Measurements from ENCODE around the gene RNU1-3.
"Not testable (repeated sequence)": the region's sequence is repeated elsewhere in the genome, so short reads cannot be mapped to it uniquely, and the experiment has no call there.

Gene RNU1-3

GRCh38 chr1:16706302-16706701, 39.6 kb upstream of the RNU1-3 start:
- not testable (repeated sequence) for H3K4me2 ChIP-seq (ENCODE audit: low read length); H3K36me3 ChIP-seq (replicated peaks; ENCODE audit: low read depth, low read length); H3K9ac ChIP-seq (ENCODE audit: low read length)

GRCh38 chr1:16704502-16705100, 37.9 kb upstream of the RNU1-3 start:
- H3K9me3 ChIP-seq (ENCODE audit: insufficient read depth, low read length); H4K20me1 ChIP-seq (ENCODE audit: insufficient read depth, low read length); H3K27me3 ChIP-seq (ENCODE audit: low read depth, low read length); H3K9ac ChIP-seq (ENCODE audit: low read length); H3K4me3 ChIP-seq (ENCODE audit: low read length); H3K27ac ChIP-seq (ENCODE audit: low read length); H3K79me2 ChIP-seq (ENCODE audit: low read length); H2AFZ ChIP-seq (ENCODE audit: low read depth, low read length); H3K4me1 ChIP-seq (ENCODE audit: low read length); H3K36me3 ChIP-seq (replicated peaks; ENCODE audit: low read depth, low read length); H3K4me2 ChIP-seq (ENCODE audit: low read length): not testable (repeated sequence)

More at GRCh38 chr1:16706302-16706701, 39.6 kb upstream of the RNU1-3 start:
- H3K9me3 ChIP-seq (ENCODE audit: insufficient read depth, low read length); H3K4me1 ChIP-seq (ENCODE audit: low read length); H3K79me2 ChIP-seq (ENCODE audit: low read length); H3K27ac ChIP-seq (ENCODE audit: low read length); H3K27me3 ChIP-seq (ENCODE audit: low read depth, low read length); H4K20me1 ChIP-seq (ENCODE audit: insufficient read depth, low read length); H2AFZ ChIP-seq (ENCODE audit: low read depth, low read length); H3K4me3 ChIP-seq (ENCODE audit: low read length): not testable (repeated sequence)

GRCh38 chr1:16704076-16704475, 37.3 kb upstream of the RNU1-3 start:
- not testable (repeated sequence) for H3K9me3 ChIP-seq (ENCODE audit: insufficient read depth, low read length); H3K79me2 ChIP-seq (ENCODE audit: low read length); H4K20me1 ChIP-seq (ENCODE audit: insufficient read depth, low read length); H3K9ac ChIP-seq (ENCODE audit: low read length); H3K4me1 ChIP-seq (ENCODE audit: low read length); H3K27me3 ChIP-seq (ENCODE audit: low read depth, low read length); H2AFZ ChIP-seq (ENCODE audit: low read depth, low read length); H3K4me2 ChIP-seq (ENCODE audit: low read length); H3K4me3 ChIP-seq (ENCODE audit: low read length); H3K27ac ChIP-seq (ENCODE audit: low read length); H3K36me3 ChIP-seq (replicated peaks; ENCODE audit: low read depth, low read length)

- H3K4me3 ChIP-seq (ENCODE audit: low read length); H2AFZ ChIP-seq (ENCODE audit: low read depth, low read length); H3K4me1 ChIP-seq (ENCODE audit: low read length); H3K9me3 ChIP-seq (ENCODE audit: insufficient read depth, low read length); H3K79me2 ChIP-seq (ENCODE audit: low read length); H3K4me2 ChIP-seq (ENCODE audit: low read length); H3K27ac ChIP-seq (ENCODE audit: low read length); H4K20me1 ChIP-seq (ENCODE audit: insufficient read depth, low read length); H3K9ac ChIP-seq (ENCODE audit: low read length); H3K36me3 ChIP-seq (replicated peaks; ENCODE audit: low read depth, low read length); H3K27me3 ChIP-seq (ENCODE audit: low read depth, low read length): not testable (repeated sequence)
Measured at GRCh38 chr1:16703602-16704001, 36.9 kb upstream of the RNU1-3 start.

GRCh38 chr1:16703141-16703540, 36.4 kb upstream of the RNU1-3 start:
- not testable (repeated sequence) for H4K20me1 ChIP-seq (ENCODE audit: insufficient read depth, low read length); H3K4me2 ChIP-seq (ENCODE audit: low read length); H3K36me3 ChIP-seq (replicated peaks; ENCODE audit: low read depth, low read length); H3K4me3 ChIP-seq (ENCODE audit: low read length); H3K27me3 ChIP-seq (ENCODE audit: low read depth, low read length); H3K4me1 ChIP-seq (ENCODE audit: low read length); H3K9ac ChIP-seq (ENCODE audit: low read length); H3K27ac ChIP-seq (ENCODE audit: low read length); H3K79me2 ChIP-seq (ENCODE audit: low read length); H2AFZ ChIP-seq (ENCODE audit: low read depth, low read length); H3K9me3 ChIP-seq (ENCODE audit: insufficient read depth, low read length)

- H3K4me1 ChIP-seq (ENCODE audit: low read length); H2AFZ ChIP-seq (ENCODE audit: low read depth, low read length); H3K4me3 ChIP-seq (ENCODE audit: low read length); H4K20me1 ChIP-seq (ENCODE audit: insufficient read depth, low read length); H3K79me2 ChIP-seq (ENCODE audit: low read length); H3K4me2 ChIP-seq (ENCODE audit: low read length); H3K27ac ChIP-seq (ENCODE audit: low read length); H3K9me3 ChIP-seq (ENCODE audit: insufficient read depth, low read length); H3K36me3 ChIP-seq (replicated peaks; ENCODE audit: low read depth, low read length); H3K27me3 ChIP-seq (ENCODE audit: low read depth, low read length); H3K9ac ChIP-seq (ENCODE audit: low read length): not testable (repeated sequence)
Measured at GRCh38 chr1:16702280-16702679, 35.5 kb upstream of the RNU1-3 start.

GRCh38 chr1:16701189-16701588, 34.4 kb upstream of the RNU1-3 start:
- H2AFZ ChIP-seq (ENCODE audit: low read depth, low read length); H3K79me2 ChIP-seq (ENCODE audit: low read length); H3K4me1 ChIP-seq (ENCODE audit: low read length); H3K36me3 ChIP-seq (replicated peaks; ENCODE audit: low read depth, low read length); H3K9ac ChIP-seq (ENCODE audit: low read length); H3K4me2 ChIP-seq (ENCODE audit: low read length); H4K20me1 ChIP-seq (ENCODE audit: insufficient read depth, low read length); H3K9me3 ChIP-seq (ENCODE audit: insufficient read depth, low read length); H3K4me3 ChIP-seq (ENCODE audit: low read length); H3K27me3 ChIP-seq (ENCODE audit: low read depth, low read length); H3K27ac ChIP-seq (ENCODE audit: low read length): not testable (repeated sequence)

- H3K9ac ChIP-seq (ENCODE audit: low read length); H3K9me3 ChIP-seq (ENCODE audit: insufficient read depth, low read length); H3K27me3 ChIP-seq (ENCODE audit: low read depth, low read length); H4K20me1 ChIP-seq (ENCODE audit: insufficient read depth, low read length); H3K36me3 ChIP-seq (replicated peaks; ENCODE audit: low read depth, low read length); H3K79me2 ChIP-seq (ENCODE audit: low read length); H2AFZ ChIP-seq (ENCODE audit: low read depth, low read length); H3K4me1 ChIP-seq (ENCODE audit: low read length); H3K4me2 ChIP-seq (ENCODE audit: low read length); H3K4me3 ChIP-seq (ENCODE audit: low read length); H3K27ac ChIP-seq (ENCODE audit: low read length): not testable (repeated sequence)
Measured at GRCh38 chr1:16700138-16700895, 33.6 kb upstream of the RNU1-3 start.

- H3K4me1 ChIP-seq (ENCODE audit: low read length); H3K4me3 ChIP-seq (ENCODE audit: low read length); H4K20me1 ChIP-seq (ENCODE audit: insufficient read depth, low read length); H2AFZ ChIP-seq (ENCODE audit: low read depth, low read length); H3K9ac ChIP-seq (ENCODE audit: low read length); H3K79me2 ChIP-seq (ENCODE audit: low read length); H3K4me2 ChIP-seq (ENCODE audit: low read length); H3K27ac ChIP-seq (ENCODE audit: low read length); H3K9me3 ChIP-seq (ENCODE audit: insufficient read depth, low read length); H3K27me3 ChIP-seq (ENCODE audit: low read depth, low read length); H3K36me3 ChIP-seq (replicated peaks; ENCODE audit: low read depth, low read length): not testable (repeated sequence)
Measured at GRCh38 chr1:16699440-16699839, 32.7 kb upstream of the RNU1-3 start.

- not testable (repeated sequence) for H3K27me3 ChIP-seq (ENCODE audit: low read depth, low read length); H3K36me3 ChIP-seq (replicated peaks; ENCODE audit: low read depth, low read length); H3K9ac ChIP-seq (ENCODE audit: low read length); H3K79me2 ChIP-seq (ENCODE audit: low read length); H3K4me2 ChIP-seq (ENCODE audit: low read length); H3K4me3 ChIP-seq (ENCODE audit: low read length); H4K20me1 ChIP-seq (ENCODE audit: insufficient read depth, low read length); H3K27ac ChIP-seq (ENCODE audit: low read length); H3K4me1 ChIP-seq (ENCODE audit: low read length); H3K9me3 ChIP-seq (ENCODE audit: insufficient read depth, low read length); H2AFZ ChIP-seq (ENCODE audit: low read depth, low read length)
Measured at GRCh38 chr1:16697152-16697551, 30.4 kb upstream of the RNU1-3 start.
